HepG2 (cell line): ENCODE results near the gene ZNF581. TPM values are rescaled to one million over a fixed set of nuclear protein-coding genes. Genes with fewer than 3 reads are reported as not detected.
A peak's percentile ranks its signal among the peaks of the same experiment; 100 is the strongest.

ENCODE experiments used
- AHDC1 ChIP-seq: sonication (generic); formaldehyde crosslinking; IDR thresholded peaks from 2 replicates; pipeline ENCODE4 v1.5.1; 2020; ENCODE audit warnings: mild to moderate bottlenecking, missing genetic modification reagents, borderline replicate concordance
- CBFB ChIP-seq: sonication (generic); formaldehyde crosslinking; IDR thresholded peaks from 2 replicates; pipeline ENCODE4 v1.4.0; 2020; ENCODE audit warnings: missing genetic modification reagents
- ELF3 ChIP-seq: IDR thresholded peaks from 2 replicates; pipeline ENCODE4 v1.6.1; 2016; ENCODE audit warnings: missing genetic modification reagents, missing compliant biosample characterization
- FOXK1 ChIP-seq: sonication (generic); formaldehyde crosslinking; IDR thresholded peaks from 2 replicates; pipeline ENCODE4 v1.4.0; 2020; ENCODE audit warnings: low read depth, missing genetic modification reagents, borderline replicate concordance
- GLI4 ChIP-seq: sonication (generic); formaldehyde crosslinking; IDR thresholded peaks from 2 replicates; pipeline ENCODE4 v1.5.1; 2020; ENCODE audit warnings: missing genetic modification reagents, mild to moderate bottlenecking, moderate library complexity, borderline replicate concordance
- NBN ChIP-seq: fragments of 450-650 bp; conservative IDR thresholded peaks from 2 replicates; pipeline ENCODE4 v1.6.1; 2017
- NCOR1 ChIP-seq: fragments of 200-600 bp; sonication (generic); IDR thresholded peaks from 2 replicates; pipeline ENCODE4 v1.7.0; 2017; ENCODE audit warnings: antibody characterized with exemption, low read length, borderline replicate concordance
- NR0B2 ChIP-seq: sonication (generic); formaldehyde crosslinking; IDR thresholded peaks from 2 replicates; pipeline ENCODE4 v1.4.0; 2020; ENCODE audit warnings: mild to moderate bottlenecking, missing genetic modification reagents
- NR2F6 ChIP-seq, 2 experiments: IDR thresholded peaks; 2 replicates each; pipeline ENCODE4 v1.6.1; 2016; ENCODE audit warnings: antibody characterized with exemption in 1 of 2, mild to moderate bottlenecking in 1 of 2
- RFX3 ChIP-seq: IDR thresholded peaks from 2 replicates; pipeline ENCODE4 v1.6.1; 2016; ENCODE audit warnings: missing biosample characterization, missing genetic modification reagents
- ZNF256 ChIP-seq: sonication (generic); formaldehyde crosslinking; conservative IDR thresholded peaks from 2 replicates; pipeline ENCODE4 v1.4.0; 2020; ENCODE audit warnings: missing genetic modification reagents
- ZNF350 ChIP-seq: sonication (generic); formaldehyde crosslinking; IDR thresholded peaks from 2 replicates; pipeline ENCODE4 v1.4.0; 2020; ENCODE audit warnings: mild to moderate bottlenecking, low read depth, missing genetic modification reagents, borderline replicate concordance
- ZNF615 ChIP-seq: sonication (generic); formaldehyde crosslinking; IDR thresholded peaks from 2 replicates; pipeline ENCODE4 v1.5.0; 2020; ENCODE audit warnings: mild to moderate bottlenecking, missing genetic modification reagents, borderline replicate concordance
- ZSCAN31 ChIP-seq: sonication (generic); formaldehyde crosslinking; IDR thresholded peaks from 2 replicates; pipeline ENCODE4 v1.5.0; 2020; ENCODE audit warnings: low read depth, mild to moderate bottlenecking, missing genetic modification reagents
- polyA plus RNA-seq, 8 experiments: library from polyadenylated mRNA; depleted of rRNA in 3 of 8; stranded (reverse) in 7 of 8; unstranded in 1 of 8; fragments of >200 nt; fragmentation: Illumina TruSeq in 4 of 8; extraction: Trizol in 4 of 8; gene quantifications; 2 replicates each; pipeline versions ENCODE4 v1.2.1 to v1.2.3, GENCODE V29; 2011 to 2016; ENCODE audit warnings: low read depth in 4 of 8, missing spikeins in 1 of 8, mixed read lengths in 1 of 8; ENCODE audit not compliant: insufficient read depth in 1 of 8
- total RNA-seq, 5 experiments: library from RNA; depleted of rRNA; stranded (reverse); fragments of >200 nt; fragmentation: Illumina TruSeq; extraction: Trizol; gene quantifications; 2 replicates each; pipeline ENCODE4 v1.2.3, GENCODE V29; 2016; ENCODE audit warnings: low read depth in 1 of 5

ZNF581 gene
- total and polyA plus RNA-seq, 2 of the 13 experiments (the other 11 are each of a cell fraction or from before 2014, with no cell fraction given) = 19.6 to 49.5 TPM

- TF ChIP-seq NR0B2 (CRISPR knock-in tag) = peak; percentile 73; the same call in 1 of the 2 replicates
- TF ChIP-seq NCOR1 = no peak
- TF ChIP-seq GLI4 = peak; percentile 52; the same call in 1 of the 2 replicates
- TF ChIP-seq ZNF256 = no peak
- TF ChIP-seq CBFB (CRISPR knock-in tag) = peak; percentile 44; the same call in 1 of the 2 replicates
- TF ChIP-seq ZNF350 (CRISPR knock-in tag) = no peak
- no peak for TF ChIP-seq RFX3
- TF ChIP-seq AHDC1 (CRISPR knock-in tag) = 0 out of 2 replicates have a peak, but pooled peaks have one; percentile 45
- TF ChIP-seq ELF3 = peak; percentile 47; the same call in 1 of the 2 replicates
- TF ChIP-seq FOXK1 (CRISPR knock-in tag) = 0 out of 2 replicates have a peak, but pooled peaks have one; percentile 25
- no peak for TF ChIP-seq ZNF615 (CRISPR knock-in tag)
- TF ChIP-seq NR2F6 (IDR thresholded peaks at IDR 0.05) = no peak
- no peak for TF ChIP-seq NR2F6 (CRISPR knock-in tag; IDR thresholded peaks at IDR 0.05)
- TF ChIP-seq ZSCAN31 (CRISPR knock-in tag) = no peak
- no peak for TF ChIP-seq NBN
- TF ChIP-seq, all 625 proteins: peak for 227
Measured at GRCh38 chr19:55654868-55655647, 11.6 kb downstream of the ZNF581 start, which contains the start of gene U2AF2 (continued).
